NCI-H1694 (cell line): ENCODE data around the gene GPR34.
"Not testable (repeated sequence)": the region's sequence is repeated elsewhere in the genome, so short reads cannot be mapped to it uniquely, and the experiment has no call there.

Experiments used
- DNase-seq: peaks from one replicate; lab custom pipeline; 2025; lab: John Stamatoyannopoulos, UW

The GPR34 gene

DNA sequence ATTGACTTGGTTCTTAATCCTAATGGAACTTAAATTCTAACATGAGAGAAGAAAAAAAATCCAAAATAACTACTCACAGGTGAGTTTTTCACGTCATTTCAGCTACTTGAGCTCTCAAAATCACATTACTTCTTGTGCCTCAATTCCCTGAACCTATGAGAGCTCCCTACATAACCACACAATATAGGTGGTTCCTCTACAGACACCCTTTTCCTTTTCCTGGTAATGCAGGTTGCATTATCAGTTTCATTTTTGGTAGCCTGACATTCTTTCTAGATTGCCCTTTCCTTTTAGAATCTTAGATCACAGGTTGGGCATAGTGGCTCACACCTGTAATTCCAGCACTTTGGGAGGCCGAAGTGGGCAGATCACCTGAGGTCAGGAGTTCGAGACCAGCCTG, 4.3 kb downstream of the GPR34 start:
- DNase-seq: no peak

DNA sequence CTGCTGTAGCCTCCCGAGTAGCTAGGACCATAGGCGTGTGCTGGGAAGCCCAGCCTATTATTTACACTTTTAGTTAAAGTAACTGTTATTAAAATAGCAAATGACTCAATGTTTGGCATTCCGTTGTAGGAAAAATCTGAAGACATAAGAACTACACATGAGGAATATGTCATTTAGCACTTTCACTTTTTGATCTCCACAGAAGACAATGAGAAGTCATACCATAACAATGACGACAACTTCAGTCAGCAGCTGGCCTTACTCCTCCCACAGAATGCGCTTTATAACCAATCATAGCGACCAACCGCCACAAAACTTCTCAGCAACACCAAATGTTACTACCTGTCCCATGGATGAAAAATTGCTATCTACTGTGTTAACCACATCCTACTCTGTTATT, 6.7 kb downstream of the GPR34 start:
- DNase-seq: no peak

DNA sequence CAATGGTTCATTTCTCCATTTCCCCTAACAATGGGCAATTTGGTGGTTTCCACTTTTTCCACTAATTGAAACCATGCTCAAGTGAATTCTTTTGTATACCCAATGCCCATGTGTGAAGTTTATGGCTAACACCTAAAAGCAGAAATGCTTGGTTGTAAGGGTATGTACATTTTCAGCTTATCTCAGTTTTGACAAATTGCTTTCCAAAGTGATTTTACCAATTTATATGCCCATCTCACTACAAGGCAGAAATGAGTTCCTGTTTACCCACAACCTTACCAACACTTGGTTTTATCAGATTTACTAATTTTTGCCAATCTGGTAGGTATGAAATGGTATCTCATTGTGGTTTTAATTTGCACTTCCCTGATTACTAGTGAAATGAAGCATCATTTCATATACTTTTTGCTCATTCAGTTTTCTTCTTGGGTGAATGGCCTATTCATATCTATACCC, 14.8 kb downstream of the GPR34 start:
- no peak for DNase-seq

DNA sequence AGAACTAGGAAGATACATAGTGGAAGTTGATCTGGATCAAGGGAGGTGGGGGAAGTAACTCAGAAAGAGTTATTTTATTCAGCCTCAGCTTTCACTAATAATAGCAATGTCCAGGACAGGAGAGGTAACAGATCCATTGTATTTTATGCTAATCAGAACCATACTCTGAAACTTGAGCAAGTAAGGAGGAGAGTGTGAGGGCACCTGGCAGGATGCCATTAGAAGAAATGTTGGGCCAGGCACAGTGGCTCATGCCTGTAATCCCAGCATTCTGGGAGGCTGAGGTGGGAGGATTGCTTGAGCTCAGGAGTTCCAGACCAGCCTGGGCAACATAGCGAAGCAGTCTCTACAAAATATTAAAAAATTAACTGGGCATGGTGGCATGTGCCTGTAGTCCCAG, 16.3 kb downstream of the GPR34 start:
- no peak for DNase-seq

DNA sequence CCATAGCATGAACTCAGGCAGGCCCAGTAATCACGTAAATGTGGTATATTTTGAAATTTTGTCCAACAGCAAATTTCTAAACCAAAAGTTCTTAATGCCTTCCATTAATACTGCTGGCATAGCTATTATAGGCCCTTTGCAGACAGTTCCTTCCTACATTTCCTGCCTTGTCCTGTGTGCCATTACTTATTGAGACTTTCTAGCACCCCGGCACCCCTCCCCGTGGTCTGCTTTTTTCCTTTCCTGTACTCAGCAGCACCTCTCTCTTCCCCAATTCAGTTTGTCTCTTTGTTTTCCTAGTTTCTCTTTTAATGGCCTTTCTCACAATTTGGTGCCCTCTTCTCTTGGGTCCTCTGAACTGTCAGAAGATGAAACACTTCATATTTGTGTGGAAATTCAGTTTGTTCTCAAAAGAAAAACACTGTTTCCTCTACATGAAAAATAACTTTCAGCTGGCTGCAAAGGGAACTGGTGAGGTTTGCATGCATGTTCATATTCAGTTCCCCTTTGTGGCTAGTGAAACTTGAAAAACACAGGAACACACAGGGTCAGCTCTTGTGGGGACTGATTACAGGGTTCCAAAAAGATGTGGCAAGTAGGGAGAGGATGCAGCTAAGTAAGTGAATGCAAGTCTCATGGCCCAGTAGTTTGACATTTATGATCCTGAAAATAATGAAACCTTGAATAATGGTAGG, 17.1 kb downstream of the GPR34 start:
- DNase-seq: no peak

DNA sequence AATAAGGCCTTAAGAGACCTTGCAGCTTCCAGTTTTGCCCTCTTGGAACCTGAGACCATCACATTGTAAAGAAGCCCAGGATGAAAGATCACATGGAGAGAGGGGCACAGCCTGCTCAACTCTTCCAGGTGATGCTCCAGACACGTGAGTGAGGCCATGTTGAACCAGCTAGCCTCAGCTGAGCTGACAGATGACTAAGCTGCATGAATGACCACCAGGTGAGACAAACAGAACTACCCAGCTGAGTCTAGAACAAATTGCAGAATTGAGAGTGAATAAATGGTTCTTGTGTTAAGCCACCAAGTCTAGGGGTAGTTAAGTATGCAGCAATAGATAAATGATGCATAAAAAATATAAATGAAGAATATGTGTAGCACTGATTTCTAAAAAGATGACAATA, 18.4 kb downstream of the GPR34 start:
- no peak for DNase-seq

DNA sequence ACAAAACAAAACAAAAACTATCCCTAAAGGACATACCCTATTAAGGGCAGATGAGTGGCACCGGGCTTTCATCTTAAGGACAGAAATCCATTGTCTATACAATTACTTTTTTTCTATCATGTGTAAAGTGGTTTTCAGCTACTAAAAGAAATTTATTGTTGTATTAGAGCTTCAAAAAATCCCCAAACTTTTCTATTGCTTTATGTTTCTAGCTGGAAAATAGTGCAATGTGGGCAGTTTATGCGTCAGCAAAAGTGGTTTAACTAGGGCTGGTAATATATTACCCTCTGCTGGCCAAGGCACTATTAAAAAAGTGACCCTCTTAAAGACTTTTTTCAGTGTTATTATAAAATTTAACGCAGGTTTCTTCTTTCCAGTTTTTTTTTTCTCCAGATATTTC, 19.7 kb downstream of the GPR34 start:
- no peak for DNase-seq

DNA sequence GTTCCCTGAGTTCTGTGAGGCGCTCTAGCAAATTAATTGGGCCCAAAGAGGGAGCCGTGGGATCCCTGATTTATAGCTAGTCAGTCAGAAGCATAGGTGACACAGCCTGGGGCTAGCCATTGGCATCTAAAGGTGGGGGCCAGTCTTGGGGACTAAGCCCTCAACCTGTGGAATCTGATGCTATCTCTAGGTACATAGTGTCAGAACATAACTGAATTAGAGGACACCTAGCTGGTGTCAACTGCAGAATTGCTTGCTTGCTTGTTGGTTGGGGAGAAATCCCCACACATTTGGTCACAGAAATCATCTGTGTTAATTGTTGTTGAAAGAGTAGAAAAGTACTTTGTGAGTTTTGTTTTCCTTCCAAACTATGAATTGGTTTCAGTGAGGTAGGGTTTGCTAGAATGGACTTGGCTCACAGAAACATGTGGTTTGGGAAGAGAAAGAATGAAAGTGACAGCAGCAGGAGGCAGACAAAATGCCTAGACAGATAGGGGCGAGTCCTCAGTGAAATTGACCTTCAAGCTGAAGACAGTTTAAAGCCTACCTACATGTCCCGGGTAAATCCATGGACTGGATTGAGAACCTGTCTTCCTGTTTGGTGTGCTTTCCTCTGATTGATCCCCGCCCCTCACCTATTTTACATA, 22.4 kb downstream of the GPR34 start:
- DNase-seq: no peak

DNA sequence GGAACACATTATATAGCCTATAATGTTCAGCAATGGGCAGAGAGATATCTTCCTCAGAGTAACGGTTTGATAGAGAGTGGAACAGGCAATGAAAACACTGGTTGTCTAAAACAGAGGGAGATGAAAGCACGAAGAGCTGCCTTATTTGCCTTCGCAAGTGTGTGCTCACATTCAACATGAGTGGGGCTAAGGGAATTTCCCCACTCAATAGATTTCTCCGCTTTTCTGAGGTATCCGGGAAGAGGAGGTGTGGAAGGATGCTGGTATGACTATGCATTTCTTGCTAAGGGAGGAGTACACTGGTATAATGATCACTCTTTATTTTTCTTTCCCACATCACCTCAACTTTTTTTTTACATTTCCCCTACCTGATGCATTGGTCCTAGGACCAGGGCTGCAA, 27.4 kb downstream of the GPR34 start:
- no peak for DNase-seq

DNA sequence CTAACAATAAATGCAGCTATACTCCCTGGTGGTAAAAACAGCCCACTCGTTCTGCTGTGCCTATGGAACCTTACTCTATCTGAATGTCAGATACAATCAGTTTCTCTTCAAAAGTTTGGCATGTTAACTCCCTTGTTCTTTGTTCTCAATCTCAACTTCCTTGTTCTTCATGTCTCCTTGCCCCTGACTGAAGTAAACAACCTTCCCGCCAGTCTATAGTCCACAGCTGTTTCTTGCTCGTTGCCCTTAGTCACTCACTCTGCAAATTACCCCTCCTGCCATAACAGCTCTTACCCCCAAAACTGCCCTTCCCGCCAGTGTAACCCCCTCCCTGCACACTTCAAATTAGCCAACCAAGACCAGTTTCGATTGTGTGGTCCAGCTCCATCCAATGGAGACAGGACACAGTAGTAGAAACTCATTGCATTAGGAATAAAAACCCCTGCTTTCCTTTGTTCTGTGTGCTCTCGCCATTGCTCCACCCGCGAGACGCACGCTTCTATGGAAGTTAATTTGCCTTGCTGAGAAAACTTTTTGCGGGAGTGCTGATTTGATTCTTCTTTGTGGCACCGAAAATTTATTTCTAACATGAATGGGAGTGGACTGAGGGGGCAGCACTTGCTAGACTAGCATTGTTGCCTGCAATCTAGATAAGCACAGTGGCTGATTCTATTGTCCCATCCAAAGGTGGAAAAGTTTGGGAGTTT, 28.1 kb downstream of the GPR34 start:
- no peak for DNase-seq

DNA sequence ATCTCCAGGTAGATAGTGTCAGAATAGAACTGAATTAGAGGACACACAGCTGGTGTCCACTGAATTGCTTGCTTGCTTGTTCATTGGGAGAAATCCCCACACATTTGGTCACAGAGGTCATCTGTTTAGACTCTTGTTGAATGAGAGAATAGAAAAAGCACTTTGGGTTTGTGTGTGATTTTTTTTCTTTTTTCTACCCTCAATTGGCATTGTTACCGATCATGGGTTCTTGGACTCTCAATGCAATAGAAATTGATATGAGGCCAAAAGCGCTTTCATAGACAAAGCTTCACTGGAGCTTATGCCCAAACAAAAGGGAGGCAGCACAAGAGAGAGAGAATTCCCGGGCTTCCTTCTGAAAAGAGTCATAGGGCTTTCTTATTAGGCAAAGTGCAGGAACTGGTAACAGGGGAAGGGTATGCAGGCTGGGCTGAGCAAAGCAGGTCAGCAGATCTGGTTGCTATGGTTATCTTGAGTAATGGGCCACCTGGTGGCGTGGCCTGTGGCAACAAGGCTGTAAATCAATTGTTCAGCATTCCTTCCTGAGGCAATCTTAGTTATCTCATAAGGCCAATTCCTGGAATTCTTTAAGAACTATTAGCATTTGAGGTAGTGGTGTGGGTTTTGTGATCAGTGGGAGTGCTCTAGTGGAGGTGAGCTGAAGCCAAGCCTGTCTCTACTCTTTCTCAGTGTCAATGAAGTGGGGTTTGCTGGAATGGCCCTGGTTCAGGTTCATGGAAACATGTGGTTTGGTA, 29.9 kb downstream of the GPR34 start:
- DNase-seq: no peak

DNA sequence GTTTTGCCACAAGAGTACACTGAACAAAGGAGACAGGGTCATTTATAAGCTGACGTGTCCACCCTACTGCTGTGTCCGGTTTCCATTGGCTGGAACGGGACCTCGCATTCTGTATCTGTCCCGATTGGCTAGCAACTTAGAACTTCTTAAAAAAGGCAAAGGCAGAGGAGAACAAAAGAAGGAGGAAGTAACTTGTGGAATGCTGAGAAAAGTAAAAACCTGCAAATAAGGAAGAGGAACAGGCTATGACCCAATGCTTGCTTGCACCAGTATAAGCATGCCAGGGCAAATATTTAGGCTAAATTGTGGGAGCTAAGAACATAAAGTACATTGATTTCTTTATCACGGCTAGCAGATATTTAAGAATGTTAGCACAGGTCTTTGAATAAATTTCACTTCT, 30.8 kb downstream of the GPR34 start:
- DNase-seq: not testable (repeated sequence)

DNA sequence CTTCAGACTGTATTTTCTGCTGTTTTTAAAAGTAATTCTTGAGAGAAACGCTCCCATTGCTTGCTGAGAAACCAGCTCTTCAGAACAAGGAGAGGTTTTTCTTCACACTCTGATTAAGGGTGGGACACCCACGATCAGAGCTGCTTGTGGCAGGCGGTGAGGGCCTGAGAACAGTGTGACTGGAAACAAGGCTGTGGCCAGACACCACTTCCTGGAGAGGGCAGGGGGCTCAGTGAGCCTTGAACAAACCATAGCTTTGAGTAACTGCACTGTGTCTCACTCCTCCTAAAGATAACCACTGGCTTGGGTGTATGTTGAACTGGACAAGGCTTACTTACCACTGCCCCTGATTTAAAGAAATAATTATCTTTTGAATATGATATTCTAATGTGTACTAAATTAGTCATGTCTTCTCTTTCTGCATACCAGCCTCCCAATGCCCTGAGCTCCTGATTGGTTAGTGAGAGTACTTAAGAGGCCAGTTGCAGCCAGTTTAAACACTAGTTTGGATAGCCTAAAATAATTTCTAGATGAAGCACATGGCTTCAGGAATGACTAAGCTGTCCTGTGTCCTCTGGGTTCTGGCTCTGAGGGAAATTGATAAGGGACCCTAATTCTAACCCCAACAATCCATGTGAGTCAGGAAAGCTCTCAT, 31.5 kb downstream of the GPR34 start:
- no peak for DNase-seq

DNA sequence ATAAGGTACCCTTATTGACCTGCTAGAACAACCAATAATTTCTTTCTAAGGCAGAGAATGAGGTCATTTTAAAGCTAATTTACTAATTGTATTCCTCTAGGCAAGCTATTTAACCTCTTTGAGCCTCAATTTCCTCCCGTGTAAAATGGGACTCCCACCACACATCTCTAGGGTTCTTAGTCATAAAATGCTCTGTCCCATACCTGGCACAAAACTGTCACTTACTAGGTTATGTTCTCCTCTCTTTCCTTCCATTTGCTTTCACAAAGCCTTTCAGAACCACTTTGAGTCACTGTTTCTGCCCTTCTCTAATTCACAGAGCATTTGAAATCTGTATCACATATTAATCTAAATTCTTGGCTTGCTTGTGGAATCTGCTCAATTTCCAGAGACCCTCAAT, 32.8 kb downstream of the GPR34 start:
- no peak for DNase-seq

DNA sequence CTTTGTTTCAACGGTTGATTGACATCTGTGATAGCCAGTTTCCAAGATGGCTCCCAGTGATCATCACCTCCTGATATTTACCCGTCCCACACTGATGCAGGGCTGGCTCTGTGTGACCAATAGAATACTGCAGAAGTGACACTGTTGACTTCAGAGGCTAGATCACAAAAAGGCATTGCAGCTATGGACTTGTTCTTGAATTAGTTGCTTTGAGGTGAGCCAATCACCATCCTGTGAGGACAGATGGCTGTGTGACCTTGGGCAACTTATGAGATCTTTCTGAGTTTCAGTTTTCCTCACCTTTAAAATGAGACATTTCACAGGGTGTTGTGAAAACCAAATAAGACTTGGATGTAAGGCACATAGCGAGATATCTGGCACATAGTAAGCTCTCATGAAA, 33.4 kb downstream of the GPR34 start:
- no peak for DNase-seq

DNA sequence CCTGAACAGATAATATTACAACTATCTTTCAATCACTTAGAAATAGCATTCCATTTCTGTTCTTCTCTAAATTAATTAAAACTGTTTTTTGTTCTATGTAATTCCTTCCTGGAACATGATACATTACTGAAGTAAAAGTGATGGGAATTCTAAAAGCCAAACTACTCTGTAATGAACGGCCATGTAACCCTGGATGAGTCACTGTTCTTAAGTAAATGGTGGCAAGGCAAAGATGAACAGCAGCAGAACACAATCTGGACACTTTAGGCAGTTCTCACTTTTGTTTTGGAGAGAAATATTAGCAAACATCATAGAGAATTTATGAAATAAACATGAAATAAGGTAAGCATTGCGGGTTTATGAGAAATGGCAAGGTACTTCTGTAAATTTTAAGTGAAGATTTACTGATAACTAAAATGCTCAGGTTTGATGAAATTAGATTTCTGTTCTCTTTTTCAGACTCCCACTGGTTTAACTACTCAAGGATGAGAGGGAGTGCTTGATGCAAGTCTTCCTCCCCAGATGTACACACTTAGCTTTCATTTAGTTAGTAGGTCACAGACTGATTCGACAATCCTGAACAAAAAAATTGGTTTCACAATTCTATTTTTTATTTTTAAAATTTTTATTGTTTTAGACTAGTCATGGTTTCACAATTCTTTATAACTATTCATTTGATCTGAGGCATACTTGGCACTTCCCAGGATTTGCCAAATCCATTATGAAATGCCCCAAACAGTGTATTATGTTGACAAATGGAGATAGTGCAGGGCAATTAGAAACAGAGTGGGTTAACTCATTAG, 34.2 kb downstream of the GPR34 start:
- no peak for DNase-seq

DNA sequence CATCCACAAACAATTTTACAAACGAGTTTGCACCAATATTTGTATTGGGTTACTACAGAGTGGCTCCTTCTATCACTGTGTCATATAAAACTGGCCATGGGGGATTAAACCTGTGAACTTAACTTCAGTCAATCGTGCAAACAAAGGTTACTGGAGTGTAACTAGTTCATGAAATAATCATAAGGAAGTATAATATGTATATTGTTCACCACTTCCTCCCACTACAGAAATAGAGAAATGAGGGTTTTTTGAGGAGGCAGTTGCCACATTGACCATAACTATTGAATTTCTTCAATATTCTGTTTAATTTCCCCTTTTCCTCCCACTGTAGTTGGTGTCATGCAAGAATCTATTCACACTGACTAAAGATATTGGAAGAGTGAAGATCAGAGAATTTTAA, 35.1 kb downstream of the GPR34 start, which contains the start of gene GPR82:
Gene GPR82, plus strand, starts transcription at position 356 of the 400 bp plus-strand sequence. CDS start 2,846 bp downstream, outside the sequence.
- DNase-seq: no peak

DNA sequence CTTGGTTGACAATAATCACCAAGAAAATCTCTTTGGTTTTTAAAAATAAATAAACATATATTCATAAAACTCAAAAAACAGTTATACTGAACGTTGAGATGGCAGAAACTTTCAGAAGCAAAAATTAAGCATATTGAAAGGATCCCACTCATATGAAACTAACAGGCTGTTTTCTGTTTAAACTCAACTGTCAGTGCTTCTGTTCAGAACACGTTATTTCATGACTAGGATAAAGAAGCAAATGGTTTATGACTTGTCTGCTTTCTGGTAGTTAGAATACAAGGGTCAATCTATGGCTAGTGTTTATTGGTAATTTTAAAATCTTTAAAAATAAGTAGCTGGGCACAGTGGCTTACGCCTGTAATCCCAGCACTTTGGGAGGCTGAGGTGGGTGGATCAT, 39.4 kb downstream of the GPR34 start:
- DNase-seq: no peak

DNA sequence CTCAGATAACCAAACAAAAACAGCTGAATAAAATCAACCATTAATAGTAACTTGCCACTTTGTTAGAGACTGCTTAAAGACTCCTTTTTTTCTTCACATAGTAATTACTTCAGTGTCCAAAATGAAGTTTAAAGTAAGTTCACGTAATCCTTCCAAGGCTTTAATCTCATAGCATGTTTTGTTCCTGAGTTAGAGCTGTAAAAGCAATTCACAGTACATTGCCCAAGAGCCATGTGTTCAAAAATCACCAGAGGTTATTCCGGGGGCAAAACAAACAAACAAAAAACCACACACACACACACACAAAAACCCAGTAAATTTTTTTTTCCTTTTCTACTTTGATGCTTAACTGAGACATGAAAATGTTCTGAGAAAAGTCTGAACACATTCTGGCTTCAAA, 41.3 kb downstream of the GPR34 start:
- no peak for DNase-seq

DNA sequence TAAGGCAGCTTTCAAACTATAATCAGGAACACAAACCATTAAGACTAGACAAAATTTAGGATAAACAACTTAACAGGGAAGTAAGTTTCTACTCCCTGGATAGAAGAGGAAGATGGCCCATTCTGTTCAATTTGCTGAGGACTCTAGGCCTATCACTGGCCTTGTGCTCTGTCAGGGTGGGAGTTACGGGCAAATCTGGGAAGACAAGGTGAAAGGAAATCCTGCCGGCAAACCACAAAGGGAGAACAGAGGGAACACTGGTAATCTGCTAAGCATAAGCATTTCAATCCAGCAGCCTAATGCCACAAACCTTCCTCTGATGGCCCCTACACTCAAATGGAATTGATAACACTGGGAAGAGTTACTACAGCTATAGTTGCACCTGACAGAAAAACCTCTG, 43.5 kb downstream of the GPR34 start:
- DNase-seq: no peak

DNA sequence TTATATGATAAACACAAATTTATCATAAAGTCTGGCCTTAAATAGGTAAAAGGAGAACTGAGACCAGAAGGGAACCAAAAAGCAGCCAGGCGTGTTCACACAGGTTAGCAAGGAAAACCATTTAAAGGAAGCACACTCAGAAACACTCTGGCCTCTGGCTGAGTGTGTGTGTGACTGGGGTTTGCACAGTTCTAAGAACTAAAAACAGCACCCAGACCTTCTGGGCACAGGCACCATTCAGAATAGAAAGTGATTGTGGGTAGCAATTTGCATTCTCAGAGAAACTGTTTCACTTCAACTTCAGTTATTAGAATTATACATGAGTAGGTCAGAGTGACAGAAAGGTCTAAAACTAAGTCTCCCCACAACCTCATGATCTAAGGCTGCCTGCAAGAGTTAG, 45.2 kb downstream of the GPR34 start:
- no peak for DNase-seq
